Endothelial cell (in vitro differentiated cells): ENCODE measurements around the gene C20orf204. TPM values are rescaled to one million over a fixed set of nuclear protein-coding genes. Genes with fewer than 3 reads are reported as not detected.

Experiments
- DNase-seq: peaks from one replicate; pipeline ENCODE4 v3.0.0; 2021; ENCODE audit warnings: low spot score
- H3K27ac Mint-ChIP-seq: one replicate; pipeline ENCODE4 v1.8.0; 2021; ENCODE audit warnings: mixed read lengths, inconsistent platforms; ENCODE audit not compliant: unreplicated experiment
- H3K27me3 Mint-ChIP-seq: one replicate; pipeline ENCODE4 v1.8.0; 2021; ENCODE audit warnings: mild to moderate bottlenecking, moderate library complexity, mixed read lengths, inconsistent platforms; ENCODE audit not compliant: unreplicated experiment
- H3K36me3 Mint-ChIP-seq: one replicate; pipeline ENCODE4 v1.8.0; 2021; ENCODE audit warnings: mild to moderate bottlenecking, low read depth, mixed read lengths, inconsistent platforms; ENCODE audit not compliant: unreplicated experiment
- H3K4me1 Mint-ChIP-seq: one replicate; pipeline ENCODE4 v1.8.0; 2021; ENCODE audit warnings: mild to moderate bottlenecking, mixed read lengths, inconsistent platforms; ENCODE audit not compliant: unreplicated experiment
- H3K4me3 Mint-ChIP-seq: one replicate; pipeline ENCODE4 v1.8.0; 2021; ENCODE audit warnings: mild to moderate bottlenecking, mixed read lengths, inconsistent platforms; ENCODE audit not compliant: unreplicated experiment
- H3K9me3 Mint-ChIP-seq: one replicate; pipeline ENCODE4 v1.8.0; 2021; ENCODE audit warnings: mixed read lengths, inconsistent platforms; ENCODE audit not compliant: unreplicated experiment
- CTCF ChIP-seq: fragments of 200-600 bp; sonication (generic); IDR thresholded peaks from one replicate; pipeline ENCODE4 v1.5.0; 2021; ENCODE audit warnings: antibody characterized with exemption; ENCODE audit not compliant: unreplicated experiment
- total RNA-seq: library from RNA; stranded (reverse); fragmentation: NEBNext Ultra II Directional; extraction: Animal tissue kit (Norgen Biotek cat#: 25700); gene quantifications from one replicate; pipeline ENCODE4 v1.2.1, GENCODE V29; 2021; ENCODE audit not compliant: unreplicated experiment

Gene C20orf204
- total RNA-seq, 1 donor from 2014 or later, result 14.2 TPM

- no peak overlapping the region for H3K27ac Mint-ChIP-seq
- peaks cover 3% of the 10 kb centered on the region for H3K4me1 Mint-ChIP-seq
- no peak overlapping the region for H3K4me3 Mint-ChIP-seq
- no peaks in the 10 kb centered on the region for H3K9me3 Mint-ChIP-seq
- H3K36me3 Mint-ChIP-seq, result peaks cover 50% of the 10 kb centered on the region
- no peak for DNase-seq
- H3K27me3 Mint-ChIP-seq, result peaks cover 8% of the 10 kb centered on the region
- TF ChIP-seq CTCF, result no peak
These were observed 20.3 kb upstream of the C20orf204 start for GRCh38 chr20:64015635-64016034.

GRCh38 chr20:64021124-64021975 is 14.6 kb upstream of the C20orf204 start:
- Mint-ChIP-seq H3K27ac (no peak overlapping the region), H3K36me3 (peaks cover 67% of the 10 kb centered on the region), H3K9me3 (no peaks in the 10 kb centered on the region), H3K4me1 (peaks cover 3% of the 10 kb centered on the region), H3K4me3 (peak overlapping the region; percentile 78), H3K27me3 (peaks cover 10% of the 10 kb centered on the region)
- DNase-seq, result no peak
- no peak for TF ChIP-seq CTCF

- H3K4me3 Mint-ChIP-seq, result peak overlapping the region; percentile 51
- H3K27ac Mint-ChIP-seq, result no peak overlapping the region
- H3K9me3 Mint-ChIP-seq, result no peaks in the 10 kb centered on the region
- H3K36me3 Mint-ChIP-seq, result peaks cover 69% of the 10 kb centered on the region
- no peak for DNase-seq
- no peak for TF ChIP-seq CTCF
- peaks cover 9% of the 10 kb centered on the region for H3K27me3 Mint-ChIP-seq
- H3K4me1 Mint-ChIP-seq, result peaks cover 3% of the 10 kb centered on the region
These were observed 13.2 kb upstream of the C20orf204 start for GRCh38 chr20:64022671-64023360.

- no peak for DNase-seq
- Mint-ChIP-seq H3K4me3 (peak overlapping the region; percentile 51), H3K36me3 (peaks cover 64% of the 10 kb centered on the region), H3K9me3 (no peaks in the 10 kb centered on the region), H3K27me3 (peaks cover 12% of the 10 kb centered on the region), H3K27ac (no peak overlapping the region), H3K4me1 (peaks cover 3% of the 10 kb centered on the region)
- TF ChIP-seq CTCF, result no peak
These were observed 12.4 kb upstream of the C20orf204 start for GRCh38 chr20:64023361-64024140.
